ENCODE data around the gene ZNF534.

ZNF534 gene

GRCh38 chr19:52428937-52429336, at the start of gene ZNF534:
TSS of gene ZNF534 (plus strand) at chr19:52429148. CDS start at chr19:52431475, 2,327 bp downstream.
- Histone ChIP-seq H3K27ac (no peak within 1 kb of the TSS), H3K9ac (no peak within 1 kb of the TSS), H3K36me3 (peaks cover 18 to 63% (median 43%) of the 10 kb centered on the region in 11 experiments; a peak in 20 of 22 replicates), H3K4me3 (no peak within 1 kb of the TSS), H4K20me1 (no peaks in the 10 kb centered on the region), H3K27me3 (no peaks in the 10 kb centered on the region), H3K4me1 (no peaks in the 10 kb centered on the region), H3K4me2 (no peak within 1 kb of the TSS), H3K9me3 (replicated peaks in 1 of 11) (peaks cover 97 to 100% (median 100%) of the 10 kb centered on the region in 11 experiments)
- TF ChIP-seq Cebpa-rat (IDR thresholded peaks at IDR 0.05) = no peak

GRCh38 chr19:52391135-52391534, 37.8 kb upstream of the ZNF534 start:
- no peak overlapping the region for H3K4me3 ChIP-seq
- TF ChIP-seq Cebpa-rat (IDR thresholded peaks at IDR 0.05) = no peak
- H3K4me2 ChIP-seq = no peak overlapping the region
- peaks cover 0 to 1% (median 0%) of the 10 kb centered on the region in 10 experiments; a peak in 6 of 20 replicates for H3K4me1 ChIP-seq
- no peaks in the 10 kb centered on the region for H3K27me3 ChIP-seq
- H3K36me3 ChIP-seq = peaks cover 77 to 99% (median 89%) of the 10 kb centered on the region in 11 experiments
- H3K9me3 ChIP-seq (replicated peaks in 1 of 11) = peaks cover 82 to 100% (median 98%) of the 10 kb centered on the region in 11 experiments
- no peaks in the 10 kb centered on the region for H4K20me1 ChIP-seq
- no peak overlapping the region for H3K27ac ChIP-seq
- no peak overlapping the region for H3K9ac ChIP-seq

GRCh38 chr19:52397310-52398080, 31.5 kb upstream of the ZNF534 start, which contains the start of gene ZNF528:
TSS of gene ZNF528 (plus strand) at chr19:52397849. CDS start at chr19:52402014, 4,165 bp downstream.
- no peak for TF ChIP-seq Cebpa-rat (IDR thresholded peaks at IDR 0.05)
- no peaks in the 10 kb centered on the region for H4K20me1 ChIP-seq
- H3K4me2 ChIP-seq = peak within 1 kb of the TSS; percentile 73 to 95 (median 80)
- peak within 1 kb of the TSS; percentile 76 to 90 (median 85) for H3K9ac ChIP-seq
- H3K27ac ChIP-seq = peak within 1 kb of the TSS; percentile 81 to 93 (median 90)
- H3K9me3 ChIP-seq (replicated peaks in 1 of 11) = peaks cover 68 to 100% (median 95%) of the 10 kb centered on the region in 11 experiments
- H3K27me3 ChIP-seq = no peaks in the 10 kb centered on the region
- peak within 1 kb of the TSS; percentile 64 to 80 (median 70) for H3K4me3 ChIP-seq
- peaks cover 9 to 24% (median 17%) of the 10 kb centered on the region in 10 experiments; a peak in 16 of 20 replicates for H3K4me1 ChIP-seq
- peaks cover 70 to 85% (median 77%) of the 10 kb centered on the region in 11 experiments for H3K36me3 ChIP-seq

GRCh38 chr19:52398081-52398441, 30.9 kb upstream of the ZNF534 start:
- Histone ChIP-seq H3K4me2 (peak overlapping the region; percentile 73 to 95 (median 80)), H3K9ac (peak overlapping the region; percentile 76 to 90 (median 85)), H3K4me3 (peak overlapping the region; percentile 64 to 80 (median 70)), H3K27me3 (no peaks in the 10 kb centered on the region), H3K27ac (peak overlapping the region; percentile 81 to 93 (median 90)), H3K9me3 (replicated peaks in 1 of 11) (peaks cover 68 to 100% (median 95%) of the 10 kb centered on the region in 11 experiments), H3K36me3 (peaks cover 74 to 85% (median 77%) of the 10 kb centered on the region in 11 experiments), H4K20me1 (no peaks in the 10 kb centered on the region), H3K4me1 (peaks cover 9 to 24% (median 17%) of the 10 kb centered on the region in 10 experiments; a peak in 16 of 20 replicates)
- TF ChIP-seq Cebpa-rat (IDR thresholded peaks at IDR 0.05) = no peak

- Histone ChIP-seq H3K4me3 (peak overlapping the region in 2 of 10 experiments; percentile 7 to 40; a peak in 1 of 20 replicates), H3K9me3 (replicated peaks in 1 of 11) (peaks cover 89 to 99% (median 97%) of the 10 kb centered on the region in 11 experiments), H3K27ac (no peak overlapping the region), H3K4me2 (no peak overlapping the region), H4K20me1 (no peaks in the 10 kb centered on the region), H3K27me3 (no peaks in the 10 kb centered on the region), H3K4me1 (peaks cover 0 to 7% (median 0%) of the 10 kb centered on the region in 10 experiments; a peak in 3 of 20 replicates), H3K9ac (no peak overlapping the region), H3K36me3 (peaks cover 100% of the 10 kb centered on the region in 11 experiments)
- no peak for TF ChIP-seq Cebpa-rat (IDR thresholded peaks at IDR 0.05)
Observed at GRCh38 chr19:52410276-52410675, 18.7 kb upstream of the ZNF534 start.

GRCh38 chr19:52415711-52416110, 13.2 kb upstream of the ZNF534 start:
- H3K36me3 ChIP-seq = peaks cover 48 to 66% (median 58%) of the 10 kb centered on the region in 11 experiments
- H3K9me3 ChIP-seq (replicated peaks in 1 of 11) = peaks cover 92 to 100% (median 100%) of the 10 kb centered on the region in 11 experiments
- no peak overlapping the region for H3K4me3 ChIP-seq
- TF ChIP-seq Cebpa-rat (IDR thresholded peaks at IDR 0.05) = no peak
- H3K27ac ChIP-seq = no peak overlapping the region
- peaks cover 0 to 7% (median 0%) of the 10 kb centered on the region in 10 experiments; a peak in 3 of 20 replicates for H3K4me1 ChIP-seq
- H3K27me3 ChIP-seq = no peaks in the 10 kb centered on the region
- no peak overlapping the region for H3K9ac ChIP-seq
- no peaks in the 10 kb centered on the region for H4K20me1 ChIP-seq
- H3K4me2 ChIP-seq = no peak overlapping the region

- Histone ChIP-seq H3K4me1 (no peaks in the 10 kb centered on the region), H3K9ac (no peak overlapping the region), H3K9me3 (replicated peaks in 1 of 11) (peaks cover 95 to 100% (median 99%) of the 10 kb centered on the region in 11 experiments), H3K36me3 (peaks cover 8 to 21% (median 17%) of the 10 kb centered on the region in 11 experiments; a peak in 17 of 22 replicates), H3K27me3 (no peaks in the 10 kb centered on the region), H3K27ac (no peak overlapping the region), H3K4me3 (no peak overlapping the region), H3K4me2 (no peak overlapping the region), H4K20me1 (no peaks in the 10 kb centered on the region)
- no peak for TF ChIP-seq Cebpa-rat (IDR thresholded peaks at IDR 0.05)
Observed at GRCh38 chr19:52442179-52442578, 13.2 kb downstream of the ZNF534 start.

- 0 out of 20 replicates have a peak overlapping the region, but pooled peaks of 1 of the 10 experiments have one; percentile 28 for H3K4me3 ChIP-seq
- H3K36me3 ChIP-seq = peaks cover 0 to 3% (median 0%) of the 10 kb centered on the region in 11 experiments; a peak in 3 of 22 replicates
- H4K20me1 ChIP-seq = no peaks in the 10 kb centered on the region
- no peak overlapping the region for H3K27ac ChIP-seq
- H3K9me3 ChIP-seq (replicated peaks in 1 of 11) = peaks cover 89 to 100% (median 94%) of the 10 kb centered on the region in 11 experiments
- H3K4me1 ChIP-seq = no peaks in the 10 kb centered on the region
- H3K9ac ChIP-seq = no peak overlapping the region
- no peak overlapping the region for H3K4me2 ChIP-seq
- no peak for TF ChIP-seq Cebpa-rat (IDR thresholded peaks at IDR 0.05)
- H3K27me3 ChIP-seq = no peaks in the 10 kb centered on the region
Observed at GRCh38 chr19:52444506-52444905, 15.6 kb downstream of the ZNF534 start.

GRCh38 chr19:52451241-52451640, 22.3 kb downstream of the ZNF534 start:
- no peak overlapping the region for H3K4me2 ChIP-seq
- H3K4me3 ChIP-seq = peak overlapping the region in 3 of 10 experiments; percentile 19 to 31 (median 19); a peak in 1 of 20 replicates
- H3K4me1 ChIP-seq = no peaks in the 10 kb centered on the region
- H3K27me3 ChIP-seq = no peaks in the 10 kb centered on the region
- no peak overlapping the region for H3K9ac ChIP-seq
- TF ChIP-seq Cebpa-rat (IDR thresholded peaks at IDR 0.05) = no peak
- no peak overlapping the region for H3K27ac ChIP-seq
- peaks cover 92 to 100% (median 97%) of the 10 kb centered on the region in 11 experiments for H3K9me3 ChIP-seq (replicated peaks in 1 of 11)
- H3K36me3 ChIP-seq = peaks cover 0 to 8% (median 3%) of the 10 kb centered on the region in 11 experiments; a peak in 5 of 22 replicates
- H4K20me1 ChIP-seq = no peaks in the 10 kb centered on the region
